ENCODE data around the gene ACVR1B. TPM values are rescaled to one million over a fixed set of nuclear protein-coding genes. Genes with fewer than 3 reads are reported as not detected.

ACVR1B gene
- total RNA-seq, 1 donor: 10.5 TPM

- no peak for DNase-seq (ENCODE audit: insufficient read length, low spot score, missing footprints)
- H2AFZ ChIP-seq (ENCODE audit: low read length): no peak overlapping the region
- TF ChIP-seq CTCF (IDR thresholded peaks at IDR 0.05; ENCODE audit: extremely low read depth, low read depth, low read length): no peak
- H3K4me1 ChIP-seq (ENCODE audit: insufficient read depth, low read length): peaks cover 13% of the 10 kb centered on the region
- H4K20me1 ChIP-seq (ENCODE audit: insufficient read depth, low read length): no peaks in the 10 kb centered on the region
- H3K9me3 ChIP-seq (ENCODE audit: low read depth, low read length): no peaks in the 10 kb centered on the region
- H3K4me2 ChIP-seq (ENCODE audit: insufficient read depth, low read length): no peak overlapping the region
- H3K4me3 ChIP-seq (ENCODE audit: insufficient read depth, low read length): no peak overlapping the region
- peaks cover 2% of the 10 kb centered on the region for H3K27me3 ChIP-seq (ENCODE audit: insufficient read depth, low read length)
- H3K79me2 ChIP-seq (ENCODE audit: insufficient read depth, low read length): no peaks in the 10 kb centered on the region
- no peak overlapping the region for H3K27ac ChIP-seq (ENCODE audit: low read depth, low read length)
- no peaks in the 10 kb centered on the region for H3K36me3 ChIP-seq (ENCODE audit: insufficient read depth, low read length)
These were observed 26.0 kb upstream of the ACVR1B start for GRCh38 chr12:51925346-51926063.

GRCh38 chr12:51926064-51926632, 25.4 kb upstream of the ACVR1B start:
- TF ChIP-seq CTCF (IDR thresholded peaks at IDR 0.05; ENCODE audit: extremely low read depth, low read depth, low read length): no peak
- H2AFZ ChIP-seq (ENCODE audit: low read length): no peak overlapping the region
- no peaks in the 10 kb centered on the region for H3K36me3 ChIP-seq (ENCODE audit: insufficient read depth, low read length)
- no peaks in the 10 kb centered on the region for H3K79me2 ChIP-seq (ENCODE audit: insufficient read depth, low read length)
- no peaks in the 10 kb centered on the region for H3K9me3 ChIP-seq (ENCODE audit: low read depth, low read length)
- H3K27me3 ChIP-seq (ENCODE audit: insufficient read depth, low read length): peaks cover 6% of the 10 kb centered on the region
- no peak for DNase-seq (ENCODE audit: insufficient read length, low spot score, missing footprints)
- no peak overlapping the region for H3K4me3 ChIP-seq (ENCODE audit: insufficient read depth, low read length)
- H3K27ac ChIP-seq (ENCODE audit: low read depth, low read length): no peak overlapping the region
- H4K20me1 ChIP-seq (ENCODE audit: insufficient read depth, low read length): no peaks in the 10 kb centered on the region
- H3K4me2 ChIP-seq (ENCODE audit: insufficient read depth, low read length): no peak overlapping the region
- peaks cover 13% of the 10 kb centered on the region for H3K4me1 ChIP-seq (ENCODE audit: insufficient read depth, low read length)

- Histone ChIP-seq H3K27me3 (ENCODE audit: insufficient read depth, low read length) (peaks cover 6% of the 10 kb centered on the region), H3K79me2 (ENCODE audit: insufficient read depth, low read length) (no peaks in the 10 kb centered on the region), H3K36me3 (ENCODE audit: insufficient read depth, low read length) (no peaks in the 10 kb centered on the region), H3K4me3 (ENCODE audit: insufficient read depth, low read length) (no peak overlapping the region), H3K4me2 (ENCODE audit: insufficient read depth, low read length) (no peak overlapping the region), H4K20me1 (ENCODE audit: insufficient read depth, low read length) (no peaks in the 10 kb centered on the region), H3K9me3 (ENCODE audit: low read depth, low read length) (no peaks in the 10 kb centered on the region), H3K27ac (ENCODE audit: low read depth, low read length) (no peak overlapping the region), H2AFZ (ENCODE audit: low read length) (no peak overlapping the region), H3K4me1 (ENCODE audit: insufficient read depth, low read length) (peaks cover 13% of the 10 kb centered on the region)
- TF ChIP-seq CTCF (IDR thresholded peaks at IDR 0.05; ENCODE audit: extremely low read depth, low read depth, low read length): peak; percentile 46
- no peak for DNase-seq (ENCODE audit: insufficient read length, low spot score, missing footprints)
These were observed 24.8 kb upstream of the ACVR1B start for GRCh38 chr12:51926718-51927117.

- Histone ChIP-seq H4K20me1 (ENCODE audit: insufficient read depth, low read length) (no peaks in the 10 kb centered on the region), H3K27me3 (ENCODE audit: insufficient read depth, low read length) (peaks cover 14% of the 10 kb centered on the region), H3K79me2 (ENCODE audit: insufficient read depth, low read length) (no peaks in the 10 kb centered on the region), H2AFZ (ENCODE audit: low read length) (no peak overlapping the region), H3K27ac (ENCODE audit: low read depth, low read length) (no peak overlapping the region), H3K9me3 (ENCODE audit: low read depth, low read length) (no peaks in the 10 kb centered on the region), H3K4me1 (ENCODE audit: insufficient read depth, low read length) (no peaks in the 10 kb centered on the region), H3K36me3 (ENCODE audit: insufficient read depth, low read length) (no peaks in the 10 kb centered on the region), H3K4me3 (ENCODE audit: insufficient read depth, low read length) (no peak overlapping the region), H3K4me2 (ENCODE audit: insufficient read depth, low read length) (no peak overlapping the region)
- TF ChIP-seq CTCF (IDR thresholded peaks at IDR 0.05; ENCODE audit: extremely low read depth, low read depth, low read length): no peak
- DNase-seq (ENCODE audit: insufficient read length, low spot score, missing footprints): no peak
These were observed 19.1 kb upstream of the ACVR1B start for GRCh38 chr12:51932218-51933076.

All from osteoblast (primary cell).